A673 (cell line): ENCODE measurements around the gene EXOC3.

ENCODE experiments used
- CTCF ChIP-seq: fragments of 300-800, 200-600 bp; sonication (generic); conservative IDR thresholded peaks from 2 replicates; pipeline ENCODE4 v1.5.1; 2017; ENCODE audit warnings: low read depth, mild to moderate bottlenecking, antibody characterized with exemption, low read length, moderate library complexity, mixed read lengths
- EZH2 ChIP-seq: fragments of 200-600 bp; sonication (generic); IDR thresholded peaks from 2 replicates; pipeline ENCODE4 v1.6.1; 2017; ENCODE audit warnings: borderline replicate concordance, low read depth, mild to moderate bottlenecking, mixed read lengths, antibody characterized with exemption, low read length; ENCODE audit not compliant: poor library complexity, severe bottlenecking

- no peak for TF ChIP-seq CTCF
- no peak for TF ChIP-seq EZH2
These were observed 73.5 kb downstream of the EXOC3 start for GRCh38 chr5:516338-516925.
